ENCODE results near the gene LCNL1.

Gene LCNL1

GRCh38 chr9:137009938-137010732 lies 27.3 kb downstream of the LCNL1 start:
- DNase-seq (ENCODE audit: low spot score) (no peak), FAIRE-seq (no peak)

- DNase-seq (ENCODE audit: low spot score), result no peak
These were observed 28.4 kb downstream of the LCNL1 start for GRCh38 chr9:137011156-137011555.

GRCh38 chr9:137011907-137012675 lies 29.3 kb downstream of the LCNL1 start:
- FAIRE-seq, result no peak
- no peak for DNase-seq (ENCODE audit: low spot score)

More at GRCh38 chr9:137011156-137011555, 28.4 kb downstream of the LCNL1 start:
- FAIRE-seq, result no peak

GRCh38 chr9:137012694-137013570 lies 30.1 kb downstream of the LCNL1 start:
- FAIRE-seq (no peak), DNase-seq (ENCODE audit: low spot score) (no peak)

- FAIRE-seq (no peak), DNase-seq (ENCODE audit: low spot score) (no peak)
These were observed 30.8 kb downstream of the LCNL1 start for GRCh38 chr9:137013571-137013940.

GRCh38 chr9:137014166-137014565 lies 31.4 kb downstream of the LCNL1 start:
- FAIRE-seq, result no peak
- no peak for DNase-seq (ENCODE audit: low spot score)

GRCh38 chr9:137014776-137015539 lies 32.2 kb downstream of the LCNL1 start:
- DNase-seq (ENCODE audit: low spot score), result no peak
- FAIRE-seq, result no peak

- DNase-seq (ENCODE audit: low spot score) (no peak), FAIRE-seq (no peak)
These were observed 32.7 kb downstream of the LCNL1 start for GRCh38 chr9:137015540-137015930.

- no peak for FAIRE-seq
- no peak for DNase-seq (ENCODE audit: low spot score)
These were observed 33.2 kb downstream of the LCNL1 start for GRCh38 chr9:137015976-137016375.

GRCh38 chr9:137016436-137016835 lies 33.6 kb downstream of the LCNL1 start:
- FAIRE-seq, result no peak
- DNase-seq (ENCODE audit: low spot score), result no peak

- DNase-seq (ENCODE audit: low spot score) (no peak), FAIRE-seq (no peak)
These were observed 34.3 kb downstream of the LCNL1 start for GRCh38 chr9:137017071-137017470.

GRCh38 chr9:137017791-137018497 lies 35.2 kb downstream of the LCNL1 start:
- FAIRE-seq (no peak), DNase-seq (ENCODE audit: low spot score) (no peak)

- DNase-seq (ENCODE audit: low spot score), result no peak
- FAIRE-seq, result no peak
These were observed 36.2 kb downstream of the LCNL1 start for GRCh38 chr9:137018761-137019559.

GRCh38 chr9:137019891-137020683 lies 37.3 kb downstream of the LCNL1 start:
- no peak for DNase-seq (ENCODE audit: low spot score)
- FAIRE-seq, result no peak

- FAIRE-seq, result no peak
- no peak for DNase-seq (ENCODE audit: low spot score)
These were observed 38.2 kb downstream of the LCNL1 start for GRCh38 chr9:137020771-137021567.

GRCh38 chr9:137021568-137021978 lies 38.8 kb downstream of the LCNL1 start:
- FAIRE-seq, result no peak
- DNase-seq (ENCODE audit: low spot score), result no peak

- FAIRE-seq (peak; percentile 48), DNase-seq (ENCODE audit: low spot score) (peak; percentile 74)
These were observed 39.3 kb downstream of the LCNL1 start for GRCh38 chr9:137021979-137022661.

Data from RCC 7860 (cell line).